ENCODE results near the gene FRZB.

The FRZB gene

DNA sequence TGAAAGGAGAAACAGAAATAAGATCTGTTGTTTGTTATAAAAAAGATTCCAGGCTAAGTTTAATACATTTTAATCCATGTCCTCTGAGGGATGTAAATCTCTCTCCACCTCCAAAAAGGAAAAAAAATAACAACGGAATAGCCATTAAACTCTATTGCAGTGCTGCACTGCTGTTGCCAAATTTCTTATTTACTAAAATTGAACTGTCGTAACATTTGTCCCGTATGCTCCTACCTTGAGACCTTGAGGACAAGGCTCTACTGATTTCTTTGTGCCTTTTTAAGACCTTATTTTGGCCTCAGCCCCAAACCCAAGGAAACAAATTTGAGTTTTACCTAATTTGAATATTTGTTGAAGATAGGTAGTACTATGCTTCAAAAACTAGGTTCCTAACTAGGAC, 56.4 kb downstream of the FRZB start:
- Histone ChIP-seq H3K36me3 (ENCODE audit: control insufficient read depth, insufficient read depth, low read length) (no peaks in the 10 kb centered on the region), H3K27ac (ENCODE audit: low read length) (no peak overlapping the region), H3K27me3 (ENCODE audit: control insufficient read depth, insufficient read depth, low read length) (no peaks in the 10 kb centered on the region), H3K9me3 (ENCODE audit: control insufficient read depth, insufficient read depth, low read length) (no peaks in the 10 kb centered on the region), H3K4me1 (ENCODE audit: control insufficient read depth, insufficient read depth, low read length) (no peaks in the 10 kb centered on the region), H3K4me3 (ENCODE audit: low read length) (no peak overlapping the region)
- DNase-seq (ENCODE audit: low read depth, low spot score), result no peak
- no CpG with 5 or more reads among the region's 3 CpGs for WGBS (ENCODE audit: insufficient coverage, insufficient read length)

DNA sequence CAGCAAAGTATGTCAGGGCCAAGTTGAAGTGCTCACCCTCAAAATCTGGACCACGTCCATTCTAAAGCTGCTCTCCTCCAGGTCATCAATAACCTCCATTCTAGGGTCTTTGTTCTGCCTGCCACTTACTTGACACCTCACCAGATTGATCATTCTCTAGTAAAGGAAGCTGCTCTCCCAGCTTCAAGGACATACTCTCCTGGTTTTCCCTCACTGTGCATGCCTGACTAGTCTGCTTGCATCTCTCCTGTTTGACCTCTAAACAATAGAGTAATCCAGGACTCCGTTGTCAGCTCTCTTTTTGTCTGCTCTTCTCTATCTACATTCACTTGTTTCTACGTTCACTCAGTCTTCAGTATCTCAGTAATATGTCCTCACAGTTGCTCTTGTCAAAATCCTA, 59.1 kb downstream of the FRZB start:
- WGBS (ENCODE audit: insufficient coverage, insufficient read length), result no CpG with 5 or more reads among the region's 3 CpGs
- Histone ChIP-seq H3K36me3 (ENCODE audit: control insufficient read depth, insufficient read depth, low read length) (no peaks in the 10 kb centered on the region), H3K27me3 (ENCODE audit: control insufficient read depth, insufficient read depth, low read length) (no peaks in the 10 kb centered on the region), H3K4me1 (ENCODE audit: control insufficient read depth, insufficient read depth, low read length) (no peaks in the 10 kb centered on the region), H3K4me3 (ENCODE audit: low read length) (no peak overlapping the region), H3K27ac (ENCODE audit: low read length) (no peak overlapping the region), H3K9me3 (ENCODE audit: control insufficient read depth, insufficient read depth, low read length) (no peaks in the 10 kb centered on the region)
- no peak for DNase-seq (ENCODE audit: low read depth, low spot score)

DNA sequence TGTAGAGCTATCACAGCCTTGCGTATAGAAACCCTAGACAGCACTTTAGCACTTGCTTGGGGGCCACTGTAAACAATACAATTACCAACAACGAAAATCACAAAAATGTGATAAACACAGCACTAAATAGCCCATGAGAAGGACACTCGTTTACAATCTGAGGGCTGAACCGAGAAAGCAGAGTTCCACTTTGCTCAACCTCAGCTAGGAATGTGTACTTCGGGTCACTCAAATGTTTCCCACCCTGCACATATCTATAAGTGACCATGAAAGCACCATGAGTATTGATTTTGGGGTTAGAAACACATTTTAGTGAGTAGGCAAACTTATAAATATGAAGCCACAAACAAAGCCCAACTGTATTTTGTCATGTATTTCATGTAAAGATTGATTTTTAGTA, 62.3 kb downstream of the FRZB start:
- Histone ChIP-seq H3K27me3 (ENCODE audit: control insufficient read depth, insufficient read depth, low read length) (no peaks in the 10 kb centered on the region), H3K9me3 (ENCODE audit: control insufficient read depth, insufficient read depth, low read length) (no peaks in the 10 kb centered on the region)
- no CpG with 5 or more reads among the region's 5 CpGs for WGBS (ENCODE audit: insufficient coverage, insufficient read length)

DNA sequence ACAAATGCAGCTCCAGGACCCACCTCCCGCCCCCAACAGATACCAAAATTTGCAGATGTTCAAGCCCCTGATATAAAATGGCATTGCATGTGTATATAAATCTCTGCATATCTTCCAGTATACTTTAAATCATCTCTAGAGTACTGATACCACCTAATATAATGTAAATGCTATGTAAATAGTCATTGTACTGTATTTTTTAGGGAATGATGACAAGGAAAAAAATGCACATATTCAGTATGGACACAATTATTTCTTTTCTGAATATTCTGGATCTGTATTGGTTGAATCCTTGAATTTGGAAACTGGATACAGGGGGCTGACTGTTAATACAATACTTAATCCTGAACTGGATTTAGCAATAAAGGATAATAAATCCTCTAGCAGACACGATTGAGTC, 67.7 kb downstream of the FRZB start:
- no peak overlapping the region for H3K27ac ChIP-seq (ENCODE audit: low read length)
- no CpG with 5 or more reads among the region's 2 CpGs for WGBS (ENCODE audit: insufficient coverage, insufficient read length)
- H3K4me1 ChIP-seq (ENCODE audit: control insufficient read depth, insufficient read depth, low read length), result no peaks in the 10 kb centered on the region
- no peaks in the 10 kb centered on the region for H3K36me3 ChIP-seq (ENCODE audit: control insufficient read depth, insufficient read depth, low read length)
- no peak overlapping the region for H3K4me3 ChIP-seq (ENCODE audit: low read length)
- H3K9me3 ChIP-seq (ENCODE audit: control insufficient read depth, insufficient read depth, low read length), result no peaks in the 10 kb centered on the region
- no peaks in the 10 kb centered on the region for H3K27me3 ChIP-seq (ENCODE audit: control insufficient read depth, insufficient read depth, low read length)
- no peak for DNase-seq (ENCODE audit: low read depth, low spot score)

More for the DNA sequence above, 62.3 kb downstream of the FRZB start:
- no peak for DNase-seq (ENCODE audit: low read depth, low spot score)
- Histone ChIP-seq H3K27ac (ENCODE audit: low read length) (no peak overlapping the region), H3K4me1 (ENCODE audit: control insufficient read depth, insufficient read depth, low read length) (no peaks in the 10 kb centered on the region), H3K36me3 (ENCODE audit: control insufficient read depth, insufficient read depth, low read length) (no peaks in the 10 kb centered on the region), H3K4me3 (ENCODE audit: low read length) (no peak overlapping the region)

DNA sequence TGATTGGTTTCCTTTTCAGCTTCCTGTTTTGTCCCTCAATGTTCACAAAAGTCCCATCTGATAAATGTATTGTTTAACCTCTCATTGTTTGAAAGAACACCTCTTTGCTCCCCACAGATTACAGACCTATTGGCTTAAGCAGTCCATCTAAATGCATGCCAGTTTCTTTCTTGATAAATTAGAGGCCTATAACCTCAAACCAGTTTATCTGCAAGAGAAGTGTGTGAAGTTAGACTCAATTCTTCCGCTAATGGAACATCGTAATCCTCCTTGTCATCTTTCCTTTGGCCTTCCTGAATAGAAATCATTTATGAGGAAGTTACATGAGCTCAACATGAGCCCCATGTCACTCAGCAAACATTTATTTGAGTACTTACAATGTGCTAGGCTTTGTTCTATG, 74.0 kb downstream of the FRZB start:
- WGBS (ENCODE audit: insufficient coverage, insufficient read length), result no CpG with 5 or more reads among the region's 2 CpGs
- H3K9me3 ChIP-seq (ENCODE audit: control insufficient read depth, insufficient read depth, low read length), result no peaks in the 10 kb centered on the region
- H3K36me3 ChIP-seq (ENCODE audit: control insufficient read depth, insufficient read depth, low read length), result no peaks in the 10 kb centered on the region
- DNase-seq (ENCODE audit: low read depth, low spot score), result no peak
- H3K4me3 ChIP-seq (ENCODE audit: low read length), result no peak overlapping the region
- no peak overlapping the region for H3K27ac ChIP-seq (ENCODE audit: low read length)
- H3K4me1 ChIP-seq (ENCODE audit: control insufficient read depth, insufficient read depth, low read length), result no peaks in the 10 kb centered on the region
- H3K27me3 ChIP-seq (ENCODE audit: control insufficient read depth, insufficient read depth, low read length), result no peaks in the 10 kb centered on the region

DNA sequence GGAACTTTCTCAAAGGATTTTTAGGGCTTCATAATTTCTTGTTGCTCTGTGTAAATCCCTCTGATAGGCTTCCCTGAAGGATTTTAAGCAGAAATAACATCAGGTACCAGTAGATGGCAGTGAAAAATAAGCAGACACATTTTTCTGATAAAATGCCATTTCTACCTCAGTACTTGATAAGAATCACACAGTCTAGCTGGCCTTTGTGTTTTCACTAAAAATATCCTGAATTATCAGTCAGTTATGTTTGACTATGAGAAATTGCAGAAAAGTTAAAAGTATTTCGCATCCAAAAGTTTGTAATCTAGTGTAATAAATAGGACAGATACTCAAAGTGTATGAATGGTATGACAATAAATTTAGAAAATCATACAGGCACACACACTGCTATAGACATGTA, 81.7 kb downstream of the FRZB start:
- Histone ChIP-seq H3K9me3 (ENCODE audit: control insufficient read depth, insufficient read depth, low read length) (no peaks in the 10 kb centered on the region), H3K4me3 (ENCODE audit: low read length) (no peak overlapping the region), H3K27ac (ENCODE audit: low read length) (no peak overlapping the region), H3K4me1 (ENCODE audit: control insufficient read depth, insufficient read depth, low read length) (peaks cover 2% of the 10 kb centered on the region; the same call in 1 of the 2 replicates), H3K27me3 (ENCODE audit: control insufficient read depth, insufficient read depth, low read length) (no peaks in the 10 kb centered on the region), H3K36me3 (ENCODE audit: control insufficient read depth, insufficient read depth, low read length) (no peaks in the 10 kb centered on the region; the same call in 1 of the 2 replicates)
- no CpG with 5 or more reads among the region's 1 CpG for WGBS (ENCODE audit: insufficient coverage, insufficient read length)
- no peak for DNase-seq (ENCODE audit: low read depth, low spot score)

DNA sequence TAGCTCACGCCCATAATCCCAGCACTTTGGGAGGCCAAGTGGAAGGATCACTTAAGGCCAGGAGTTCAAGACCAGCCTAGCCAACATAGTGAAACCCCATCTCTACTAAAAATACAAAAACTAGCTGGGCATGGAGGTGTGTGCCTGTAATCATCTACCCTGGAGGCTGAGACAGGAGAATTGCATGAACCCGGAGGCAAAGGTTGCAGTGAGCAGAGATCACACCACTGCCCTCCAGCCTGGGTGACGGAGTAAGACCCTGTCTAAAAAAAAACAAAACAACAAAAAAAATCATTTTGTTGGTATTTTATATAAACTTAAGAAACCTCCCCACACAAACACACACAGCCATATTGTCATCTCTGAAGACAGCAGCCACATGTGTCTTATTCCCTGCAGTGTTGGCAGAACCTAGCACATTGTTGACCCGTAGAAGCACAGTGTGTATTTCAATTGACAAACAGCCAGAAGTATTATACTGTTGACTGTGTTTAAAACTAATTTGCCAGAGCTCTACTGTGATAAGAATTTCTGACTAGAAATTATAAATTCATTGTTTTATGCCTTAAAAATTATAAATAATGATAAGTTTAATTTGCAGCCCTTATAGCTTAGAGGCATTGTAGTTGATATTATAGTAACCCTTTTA, 82.3 kb downstream of the FRZB start:
- no peaks in the 10 kb centered on the region; the same call in 1 of the 2 replicates for H3K36me3 ChIP-seq (ENCODE audit: control insufficient read depth, insufficient read depth, low read length)
- WGBS (ENCODE audit: insufficient coverage, insufficient read length), result no CpG with 5 or more reads among the region's 4 CpGs
- H3K27ac ChIP-seq (ENCODE audit: low read length), result no peak overlapping the region
- no peak overlapping the region for H3K4me3 ChIP-seq (ENCODE audit: low read length)
- H3K27me3 ChIP-seq (ENCODE audit: control insufficient read depth, insufficient read depth, low read length), result no peaks in the 10 kb centered on the region
- H3K4me1 ChIP-seq (ENCODE audit: control insufficient read depth, insufficient read depth, low read length), result peaks cover 2% of the 10 kb centered on the region; the same call in 1 of the 2 replicates
- no peaks in the 10 kb centered on the region for H3K9me3 ChIP-seq (ENCODE audit: control insufficient read depth, insufficient read depth, low read length)
- DNase-seq (ENCODE audit: low read depth, low spot score), result no peak

Measured in iPS DF 6.9 (cell line).